Heart right ventricle (tissue), 16 donors: Measurements from ENCODE around the gene TMEM109. TPM values are rescaled to one million over a fixed set of nuclear protein-coding genes. Genes with fewer than 3 reads are reported as not detected.

ENCODE experiments used
- ATAC-seq, 8 donors: fragments of 200-7000 bp; cut with Tn5 transposase; one replicate each; pipeline ENCODE4 v1.9.1; 2020; ENCODE audit warnings: mild to moderate bottlenecking in 8 of 8, moderate library complexity in 8 of 8, moderate number of reproducible peaks in 1 of 8
- DNase-seq, 2 donors: peaks; one replicate each; pipeline ENCODE4 v3.0.0-alpha.2; 2020
- H3K27ac ChIP-seq, 10 donors: fragments of 200-600 bp; sonication (generic) in 2 of 10; one replicate each; pipeline versions ENCODE4 v1.5.0 to v1.8.0; 2020 to 2022; ENCODE audit warnings: mild to moderate bottlenecking in 3 of 10
- H3K27me3 ChIP-seq, 7 donors: fragments of 200-600 bp; one replicate each; pipeline ENCODE4 v1.8.0; 2021 to 2022; ENCODE audit warnings: mild to moderate bottlenecking in 2 of 7
- H3K36me3 ChIP-seq, 9 donors: fragments of 200-600 bp; sonication (generic) in 1 of 9; one replicate each; pipeline versions ENCODE4 v1.5.0 to v1.8.0; 2020 to 2022; ENCODE audit warnings: mild to moderate bottlenecking in 2 of 9
- H3K4me1 ChIP-seq, 9 donors: fragments of 200-600 bp; sonication (generic) in 1 of 9; one replicate each; pipeline versions ENCODE4 v1.5.0 to v1.8.0; 2020 to 2022; ENCODE audit warnings: mild to moderate bottlenecking in 4 of 9
- H3K4me3 ChIP-seq, 10 donors: fragments of 200-600 bp; sonication (generic) in 2 of 10; one replicate each; pipeline versions ENCODE4 v1.5.0 to v1.8.0; 2020 to 2022; ENCODE audit warnings: mild to moderate bottlenecking in 7 of 10, moderate library complexity in 2 of 10
- H3K9me3 ChIP-seq, 11 donors: fragments of 200-600 bp in 10 of 11; sonication (generic) in 2 of 11; one replicate each; pipeline versions ENCODE4 v1.5.0 to v1.8.0; 2013 to 2022; ENCODE audit warnings: mild to moderate bottlenecking in 2 of 11, control low read depth in 1 of 11, moderate library complexity in 1 of 11
- CTCF ChIP-seq, 9 donors: fragments of 200-600 bp; sonication (generic) in 2 of 9; IDR thresholded peaks; one replicate each; pipeline versions ENCODE4 v1.5.0 to v1.8.0; 2021 to 2022; ENCODE audit warnings: antibody characterized with exemption in 9 of 9, mild to moderate bottlenecking in 5 of 9, moderate library complexity in 1 of 9
- whole genome bisulfite sequencing, 2 donors: extraction: QIAGEN DNeasy Blood & Tissue Kit; methylation state at CpG; one replicate each; pipeline ENCODE4 v1.1.7; 2013; ENCODE audit warnings: inconsistent platforms in 1 of 2; 5-methylcytosine and 5-hydroxymethylcytosine counted together
- intact Hi-C, 10 donors: fragments of 100-400 bp; cut with DNase I; formaldehyde crosslinking; loops; one replicate each; pipeline versions ENCODE4 v1.11.1 to v1.14.2; 2022
- polyA plus RNA-seq, 2 donors: library from polyadenylated mRNA; stranded (reverse); fragments of 200-250 nt; gene quantifications; one replicate each; pipeline ENCODE4 v1.2.3, GENCODE V29; 2013
- total RNA-seq, 10 donors: library from RNA; stranded (reverse); fragmentation: NEBNext Ultra II Directional in 3 of 10; extraction: Animal tissue kit (Norgen Biotek cat#: 25700) in 3 of 10; gene quantifications; one replicate each; pipeline versions ENCODE4 v1.2.1 to v1.2.4, GENCODE V29; 2021 to 2023
- donor health status: Arrhythmogenic right ventricular cardiomyopathy.
- donor health status: ischemic (EF 13 %, LVEDD 7.1; RV severe dilation, severe dysfunction).
- donor health status: healthy with polysubstance abuse.
- donor health status: DM: no; HTN: yes; CAD: no.
- donor health status: DM: no; HTN: no; CAD: no.
- donor health status: ischemic (EF 25% LVEDD 6.9; RV normal size, moderate dysfunction).
- donor health status: ischemic (EF 25% LVEDD 5.7; RV mildly dilated, moderate dysfunction).
- donor health status: healthy.
- donor health status: DM: yes; HTN: yes; CAD: no.
- donor health status: Ischemic cardiomyopathy.
- donor health status: ischemic (EF 35%, LVEDD 5.7; RV mildly dilated, moderate dysfunction).
- donor health status: nonischemic (EF 11% LVEDD 7.7; RV severe dilation, severe dysfunction).
- donor health status: DM: yes; HTN: yes; CAD: no.
- donor health status: PGD.
- donor health status: ischemic (EF 29% LVEDD 5.4; RV normal size, mild dysfunction).
- donor health status: nonischemic (EF 23%, LVEDD 6.1; RV moderate dilation, normal function).

The TMEM109 gene
- total and polyA plus RNA-seq, 12 donors = 53.3 to 121 (median 92.7) TPM

- ATAC-seq (peak in 3 of 8 donors; percentile 17 to 49 (median 24)), DNase-seq (no peak)
- Histone ChIP-seq H3K4me1 (peaks cover 6 to 33% (median 22%) of the 10 kb centered on the region in 9 donors), H3K27ac (no peak overlapping the region), H3K36me3 (peaks cover 12 to 84% (median 53%) of the 10 kb centered on the region in 9 donors), H3K9me3 (no peaks in the 10 kb centered on the region), H3K27me3 (no peaks in the 10 kb centered on the region), H3K4me3 (no peak overlapping the region)
- intact Hi-C loops = loop anchor here in 3 of 10 donors (5.0 kb wide), 2 partner anchors 69 to 124 kb away; no protein-coding TSS in a partner anchor
- WGBS, 2 donors = 67 to 74% methylated on average over 13 of the region's 13 CpGs
- TF ChIP-seq CTCF (IDR thresholded peaks at IDR 0.05) = no peak
Measured at GRCh38 chr11:60900673-60901404, 13.1 kb upstream of the TMEM109 start.

GRCh38 chr11:60902625-60903024 lies 11.3 kb upstream of the TMEM109 start:
- Histone ChIP-seq H3K27ac (no peak overlapping the region), H3K4me3 (no peak overlapping the region), H3K36me3 (peaks cover 4 to 66% (median 35%) of the 10 kb centered on the region in 9 donors)

GRCh38 chr11:60905047-60905446 lies 8.9 kb upstream of the TMEM109 start:
- H3K4me3 ChIP-seq = peak overlapping the region in 9 of 10 donors; percentile 64 to 98 (median 86)
- peak overlapping the region in 3 of 10 donors; percentile 92 to 95 (median 95) for H3K27ac ChIP-seq
- peaks cover 0 to 42% (median 20%) of the 10 kb centered on the region in 9 donors for H3K36me3 ChIP-seq
- peaks cover 6 to 36% (median 28%) of the 10 kb centered on the region in 9 donors for H3K4me1 ChIP-seq
- DNase-seq (no peak), ATAC-seq (no peak)
- no peak for TF ChIP-seq CTCF (IDR thresholded peaks at IDR 0.05)
- no peaks in the 10 kb centered on the region for H3K9me3 ChIP-seq
- intact Hi-C loops = loop anchor here in 1 of 10 donors (5.0 kb wide), 1 partner anchor 47 kb away; the partner anchor contains the start of gene SLC15A3
- H3K27me3 ChIP-seq = no peaks in the 10 kb centered on the region
- WGBS, 2 donors = 54 to 56% methylated on average over 6 of the region's 6 CpGs

More at GRCh38 chr11:60902625-60903024, 11.3 kb upstream of the TMEM109 start:
- DNase-seq = no peak
- Histone ChIP-seq H3K9me3 (no peaks in the 10 kb centered on the region), H3K4me1 (peaks cover 6 to 39% (median 28%) of the 10 kb centered on the region in 9 donors), H3K27me3 (no peaks in the 10 kb centered on the region)
- no peak for TF ChIP-seq CTCF (IDR thresholded peaks at IDR 0.05)
- intact Hi-C loops = loop anchor here in 3 of 10 donors (5.0 kb wide), 2 partner anchors 70 to 125 kb away; no protein-coding TSS in a partner anchor
- WGBS, 2 donors = 87 to 89% methylated on average over 11 of the region's 11 CpGs
- no peak for ATAC-seq

- WGBS, 2 donors = 6% methylated on average over 16 of the region's 16 CpGs
- no peaks in the 10 kb centered on the region for H3K9me3 ChIP-seq
- H3K36me3 ChIP-seq = peaks cover 0 to 36% (median 19%) of the 10 kb centered on the region in 9 donors
- H3K27me3 ChIP-seq = no peaks in the 10 kb centered on the region
- H3K4me3 ChIP-seq = peak overlapping the region; percentile 64 to 98 (median 85)
- DNase-seq = no peak
- peak overlapping the region in 9 of 10 donors; percentile 89 to 95 (median 92) for H3K27ac ChIP-seq
- H3K4me1 ChIP-seq = peaks cover 6 to 40% (median 30%) of the 10 kb centered on the region in 9 donors
- no peak for ATAC-seq
- no peak for TF ChIP-seq CTCF (IDR thresholded peaks at IDR 0.05)
- intact Hi-C loops = loop anchor here in 1 of 10 donors (5.0 kb wide), 1 partner anchor 47 kb away; the partner anchor contains the start of gene SLC15A3
Measured at GRCh38 chr11:60905551-60906113, 8.3 kb upstream of the TMEM109 start.
